SK-N-SH (cell line): Measurements from ENCODE around the gene PDXDC1. TPM values are rescaled to one million over a fixed set of nuclear protein-coding genes. Genes with fewer than 3 reads are reported as not detected.
"Not testable (repeated sequence)": the region's sequence is repeated elsewhere in the genome, so short reads cannot be mapped to it uniquely, and the experiment has no call there.

Experiments used
- CTCF ChIA-PET: fragments of 300-600, 350-600 bp; formaldehyde crosslinking; extraction: SDS; loops from one replicate; lab custom pipeline; 2021; lab: Yijun Ruan, JAX
- POLR2A ChIA-PET: fragments of 350-600 bp; sonication (Branson Sonifier 250); formaldehyde crosslinking; extraction: SDS; loops from one replicate; lab custom pipeline; 2020; ENCODE audit warnings: antibody characterized with exemption, inconsistent platforms; lab: Yijun Ruan, JAX
- DNase-seq: peaks from one replicate; pipeline ENCODE4 v3.0.0; 2012
- H2AFZ ChIP-seq: fragments of 200-600 bp; sonication (generic); 2 replicates; pipeline ENCODE4 v1.8.1; 2016; ENCODE audit warnings: antibody characterized with exemption, mild to moderate bottlenecking, low read depth
- H3F3A ChIP-seq: fragments of 200-600 bp; sonication (generic); replicated peaks from 2 replicates; pipeline ENCODE3; 2016; ENCODE audit warnings: antibody characterized with exemption, mild to moderate bottlenecking; ENCODE audit not compliant: insufficient read depth
- H3K27ac ChIP-seq, 2 experiments: fragments of 200-500 bp in 1 of 2; fragments of 200-600 bp in 1 of 2; sonication (Bioruptor generic) in 1 of 2; sonication (generic), shearing (Covaris generic) in 1 of 2; 2 replicates each; pipeline versions ENCODE4 v1.5.1 to v1.6.1; 2014 to 2016; ENCODE audit warnings: low read depth in 2 of 2, inconsistent platforms in 1 of 2, low read length in 1 of 2, mild to moderate bottlenecking in 1 of 2, mixed read lengths in 1 of 2
- H3K27me3 ChIP-seq: fragments of 200-600 bp; sonication (generic), shearing (Covaris generic); 2 replicates; pipeline ENCODE4 v1.6.1; 2016; ENCODE audit warnings: mixed run types; ENCODE audit not compliant: insufficient read depth
- H3K36me3 ChIP-seq, 2 experiments: fragments of 200-500 bp in 1 of 2; fragments of 200-600 bp in 1 of 2; sonication (Bioruptor generic) in 1 of 2; sonication (generic) in 1 of 2; replicated peaks in 1 of 2; 2 replicates each; pipeline versions ENCODE3 to v1.5.1; 2014 to 2016; ENCODE audit warnings: low read length in 1 of 2, mild to moderate bottlenecking in 1 of 2; ENCODE audit not compliant: insufficient read depth in 2 of 2, control insufficient read depth in 1 of 2
- H3K4me1 ChIP-seq, 2 experiments: fragments of 200-500 bp in 1 of 2; fragments of 200-600 bp in 1 of 2; sonication (Bioruptor generic) in 1 of 2; sonication (generic), shearing (Covaris generic) in 1 of 2; 2 replicates each; pipeline versions ENCODE4 v1.5.1 to v1.6.1; 2014 to 2016; ENCODE audit warnings: low read depth in 1 of 2, low read length in 1 of 2, mixed run types in 1 of 2; ENCODE audit not compliant: insufficient read depth in 2 of 2, control insufficient read depth in 1 of 2
- H3K4me2 ChIP-seq: fragments of 200-600 bp; sonication (generic), shearing (Covaris generic); 2 replicates; pipeline ENCODE4 v1.6.1; 2017; ENCODE audit warnings: mixed run types
- H3K4me3 ChIP-seq, 2 experiments: fragments of 200-500 bp in 1 of 2; fragments of 200-600 bp in 1 of 2; sonication (Bioruptor generic) in 1 of 2; sonication (generic), shearing (Covaris generic) in 1 of 2; 2 replicates each; pipeline versions ENCODE4 v1.5.1 to v1.8.1; 2014 to 2016; ENCODE audit warnings: low read depth in 2 of 2, inconsistent platforms in 1 of 2, low read length in 1 of 2, mild to moderate bottlenecking in 1 of 2, mixed read lengths in 1 of 2, moderate library complexity in 1 of 2
- H3K79me2 ChIP-seq: fragments of 200-600 bp; sonication (generic); 2 replicates; pipeline ENCODE4 v1.8.1; 2017; ENCODE audit warnings: mild to moderate bottlenecking; ENCODE audit not compliant: insufficient read depth
- H3K9ac ChIP-seq: fragments of 200-600 bp; sonication (generic); 2 replicates; pipeline ENCODE4 v1.6.1; 2017; ENCODE audit warnings: mixed run types
- H3K9me2 ChIP-seq: fragments of 200-600 bp; sonication (generic); 2 replicates; pipeline ENCODE4 v1.6.1; 2017; ENCODE audit warnings: mixed run types
- H3K9me3 ChIP-seq: fragments of 200-600 bp; sonication (generic); 2 replicates; pipeline ENCODE4 v1.6.1; 2017; ENCODE audit warnings: mixed run types, mild to moderate bottlenecking, moderate library complexity
- H4K20me1 ChIP-seq: fragments of 200-600 bp; sonication (generic); 2 replicates; pipeline ENCODE4 v1.6.1; 2017; ENCODE audit warnings: mild to moderate bottlenecking, mixed run types; ENCODE audit not compliant: insufficient read depth
- CHD2 ChIP-seq: fragments of 150-350 bp; IDR thresholded peaks from 2 replicates; pipeline ENCODE4 v1.6.1; 2018; ENCODE audit warnings: low read length; ENCODE audit not compliant: partially characterized antibody
- ELF1 ChIP-seq: IDR thresholded peaks from 2 replicates; pipeline ENCODE4 v1.4.0; 2012
- FOXJ3 ChIP-seq: sonication (generic); formaldehyde crosslinking; IDR thresholded peaks from 2 replicates; pipeline ENCODE4 v1.5.1; 2020; ENCODE audit warnings: mild to moderate bottlenecking, missing genetic modification reagents
- GABPA ChIP-seq: IDR thresholded peaks from 2 replicates; pipeline ENCODE4 v1.4.0; 2012; ENCODE audit warnings: low read depth, mild to moderate bottlenecking
- MAX ChIP-seq: IDR thresholded peaks from 2 replicates; pipeline ENCODE4 v1.4.0; 2012; ENCODE audit warnings: low read depth
- MXI1 ChIP-seq: IDR thresholded peaks from 2 replicates; pipeline ENCODE4 v1.6.1; 2012; ENCODE audit warnings: mild to moderate bottlenecking, low read depth, low read length, improper control_type of control experiment
- POLR2AphosphoS5 ChIP-seq: IDR thresholded peaks from 2 replicates; pipeline ENCODE4 v1.6.1; 2012; ENCODE audit warnings: low read depth, low read length
- RCOR1 ChIP-seq: fragments of 150-350 bp; IDR thresholded peaks from 2 replicates; pipeline ENCODE4 v1.6.1; 2017; ENCODE audit warnings: antibody characterized with exemption, low read length
- REST ChIP-seq: IDR thresholded peaks from 2 replicates; pipeline ENCODE4 v1.6.1; 2012; ENCODE audit warnings: mild to moderate bottlenecking, low read depth, low read length, moderate library complexity
- TAF1 ChIP-seq: IDR thresholded peaks from 2 replicates; pipeline ENCODE4 v1.6.1; 2012; ENCODE audit warnings: low read depth, mild to moderate bottlenecking, low read length, moderate library complexity, borderline replicate concordance
- YY1 ChIP-seq: IDR thresholded peaks from 2 replicates; pipeline ENCODE4 v1.4.0; 2012; ENCODE audit warnings: low read depth, mild to moderate bottlenecking
- WGBS: methylation state at CpG from one replicate; pipeline ENCODE4 v1.1.6; 2017; ENCODE audit warnings: low lambda C conversion rate; 5-methylcytosine and 5-hydroxymethylcytosine counted together
- polyA plus RNA-seq, 3 experiments: library from polyadenylated mRNA; depleted of rRNA; stranded (reverse); fragments of >200 nt; gene quantifications; 2 replicates each; pipeline ENCODE4 v1.2.3, GENCODE V29; 2012

PDXDC1 gene
- polyA plus RNA-seq, 1 of the 3 experiments (the other 2 are of a cell fraction): 37.4 TPM

GRCh38 chr16:15093955-15094827 is 119.4 kb downstream of the PDXDC1 start, which contains the start of gene RRN3:
Gene RRN3, minus strand, starts transcription at chr16:15094272. Its CDS starts 39 bp downstream, at chr16:15094233.
- H4K20me1 ChIP-seq, H3K4me1 ChIP-seq, H3K27me3 ChIP-seq, H3K9me3 ChIP-seq, CTCF ChIA-PET, H3K9me2 ChIP-seq, H3F3A ChIP-seq: not testable (repeated sequence)
- Histone ChIP-seq H3K79me2 (peaks cover 40% of the 10 kb centered on the region), H3K27ac (peak within 1 kb of the TSS; percentile 60 to 81), H3K4me3 (peak within 1 kb of the TSS; percentile 73 to 77), H3K4me2 (peak within 1 kb of the TSS; percentile 80), H2AFZ (peak within 1 kb of the TSS; percentile 91), H3K9ac (peak within 1 kb of the TSS; percentile 83), H3K36me3 (peaks cover 8 to 18% of the 10 kb centered on the region in 2 experiments)
- DNase-seq: peak; percentile 88
- 6% methylated on average over 26 of the region's 56 CpGs for WGBS
- POLR2A ChIA-PET: interaction anchor here (0.8 to 1.7 kb wide), 3 partner anchors 22 to 51 kb away, joined by 3 to 6 read pairs (median 4); partner anchors contain the start of gene NTAN1
- TF ChIP-seq POLR2AphosphoS5: peak; percentile 96
- peak; percentile 30; the same call in 1 of the 2 replicates for TF ChIP-seq FOXJ3 (CRISPR knock-in tag)
- TF ChIP-seq YY1: peak; percentile 79
- TF ChIP-seq MXI1: peak; percentile 80
- peak; percentile 85 for TF ChIP-seq MAX
- TF ChIP-seq GABPA: peak; percentile 86
- 0 out of 2 replicates have a peak, but pooled peaks have one; percentile 5 for TF ChIP-seq REST
- TF ChIP-seq TAF1: peak; percentile 86
- peak; percentile 59 for TF ChIP-seq CHD2
- TF ChIP-seq ELF1: peak; percentile 79
- TF ChIP-seq RCOR1: peak; percentile 38; the same call in 1 of the 2 replicates

GRCh38 chr16:15096583-15096972 is 121.8 kb downstream of the PDXDC1 start:
- H3K4me2 ChIP-seq, H3K27me3 ChIP-seq, H4K20me1 ChIP-seq, H3K9me3 ChIP-seq, H2AFZ ChIP-seq, H3F3A ChIP-seq, DNase-seq, H3K4me1 ChIP-seq, POLR2A ChIA-PET, H3K4me3 ChIP-seq, H3K9ac ChIP-seq, H3K27ac ChIP-seq, H3K9me2 ChIP-seq, H3K36me3 ChIP-seq: not testable (repeated sequence)
- 97% methylated on average over 9 of the region's 9 CpGs for WGBS
- H3K79me2 ChIP-seq: peaks cover 25% of the 10 kb centered on the region
- CTCF ChIA-PET: interaction anchor here (0.6 kb wide), 1 partner anchor 41 kb away, joined by 3 read pairs; the partner anchor contains the start of gene NTAN1

- H3K9me3 ChIP-seq, H3F3A ChIP-seq, H3K9ac ChIP-seq, H4K20me1 ChIP-seq, H3K4me2 ChIP-seq, H3K9me2 ChIP-seq, H3K27ac ChIP-seq, CTCF ChIA-PET, H3K4me3 ChIP-seq, H3K4me1 ChIP-seq, H3K79me2 ChIP-seq, H2AFZ ChIP-seq, H3K36me3 ChIP-seq, H3K27me3 ChIP-seq, DNase-seq, POLR2A ChIA-PET: not testable (repeated sequence)
- WGBS: 92% methylated on average over 2 of the region's 2 CpGs
These were observed 124.6 kb downstream of the PDXDC1 start for GRCh38 chr16:15099366-15099909.
